ENCODE results near the gene SNTB2.

DNA sequence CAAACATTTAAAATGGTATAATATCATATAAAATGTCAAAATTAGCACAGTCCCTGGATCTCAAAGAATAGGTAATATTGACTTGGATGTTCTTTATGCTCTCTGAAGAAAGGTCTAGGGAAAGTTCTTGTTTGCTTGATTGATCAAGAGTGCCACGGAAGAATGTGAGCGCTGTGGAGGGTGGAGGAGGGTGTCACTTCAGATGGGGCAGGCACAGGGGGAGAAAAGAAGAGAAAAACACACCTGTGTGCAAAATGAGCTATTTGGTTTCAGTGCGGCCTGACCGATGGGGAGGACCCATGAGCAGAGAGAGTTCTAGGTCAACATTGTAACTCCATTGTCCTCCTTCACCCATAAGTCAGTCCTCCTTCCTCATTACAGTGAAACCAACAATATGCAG, 115.3 kb downstream of the SNTB2 start:
- TF ChIP-seq, protein P1, sequence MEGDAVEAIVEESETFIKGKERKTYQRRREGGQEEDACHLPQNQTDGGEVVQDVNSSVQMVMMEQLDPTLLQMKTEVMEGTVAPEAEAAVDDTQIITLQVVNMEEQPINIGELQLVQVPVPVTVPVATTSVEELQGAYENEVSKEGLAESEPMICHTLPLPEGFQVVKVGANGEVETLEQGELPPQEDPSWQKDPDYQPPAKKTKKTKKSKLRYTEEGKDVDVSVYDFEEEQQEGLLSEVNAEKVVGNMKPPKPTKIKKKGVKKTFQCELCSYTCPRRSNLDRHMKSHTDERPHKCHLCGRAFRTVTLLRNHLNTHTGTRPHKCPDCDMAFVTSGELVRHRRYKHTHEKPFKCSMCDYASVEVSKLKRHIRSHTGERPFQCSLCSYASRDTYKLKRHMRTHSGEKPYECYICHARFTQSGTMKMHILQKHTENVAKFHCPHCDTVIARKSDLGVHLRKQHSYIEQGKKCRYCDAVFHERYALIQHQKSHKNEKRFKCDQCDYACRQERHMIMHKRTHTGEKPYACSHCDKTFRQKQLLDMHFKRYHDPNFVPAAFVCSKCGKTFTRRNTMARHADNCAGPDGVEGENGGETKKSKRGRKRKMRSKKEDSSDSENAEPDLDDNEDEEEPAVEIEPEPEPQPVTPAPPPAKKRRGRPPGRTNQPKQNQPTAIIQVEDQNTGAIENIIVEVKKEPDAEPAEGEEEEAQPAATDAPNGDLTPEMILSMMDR (conservative IDR thresholded peaks at IDR 0.05 in 1 of 2, IDR thresholded peaks at IDR 0.05 in 1 of 2; ENCODE audit: low read depth in 1 of 2, low read length in 2 of 2): no peak
- TF ChIP-seq EZH2 (IDR thresholded peaks at IDR 0.05; ENCODE audit: low read length, missing control alignments): no peak
